MCF 10A (cell line): ENCODE results near the gene STAG2. TPM values are rescaled to one million over a fixed set of nuclear protein-coding genes. Genes with fewer than 3 reads are reported as not detected.
"Not testable (repeated sequence)": the region's sequence is repeated elsewhere in the genome, so short reads cannot be mapped to it uniquely, and the experiment has no call there.

Source experiments
- BruUV-seq: library from RNA; stranded (reverse); fragments of 400-500 nt; replicated peaks from 2 replicates; lab custom pipeline; 2021; lab: Mats Ljungman, UMichigan
- CTCF ChIA-PET: fragments of 300-600 bp; sonication (Branson Sonifier 250); formaldehyde crosslinking; extraction: SDS; loops from one replicate; lab custom pipeline; 2021; ENCODE audit warnings: antibody characterized with exemption, inconsistent platforms; lab: Yijun Ruan, JAX
- POLR2A ChIA-PET: fragments of 300-600, 350-650 bp; sonication (Branson Sonifier 250); formaldehyde crosslinking; extraction: SDS; loops from one replicate; lab custom pipeline; 2020; ENCODE audit warnings: antibody characterized with exemption, inconsistent platforms; lab: Yijun Ruan, JAX
- DNase-seq: peaks from one replicate; pipeline ENCODE4 v3.0.0-alpha.2; 2018; ENCODE audit not compliant: unreplicated experiment
- H3K27ac Mint-ChIP-seq: one replicate; pipeline ENCODE4 v1.8.0; 2022; ENCODE audit warnings: mild to moderate bottlenecking, low read depth, mixed read lengths; ENCODE audit not compliant: unreplicated experiment
- H3K27me3 Mint-ChIP-seq: one replicate; pipeline ENCODE4 v1.8.0; 2022; ENCODE audit warnings: mixed read lengths; ENCODE audit not compliant: insufficient read depth, unreplicated experiment
- H3K36me3 Mint-ChIP-seq: one replicate; pipeline ENCODE4 v1.8.0; 2022; ENCODE audit warnings: mild to moderate bottlenecking, moderate library complexity, mixed read lengths; ENCODE audit not compliant: insufficient read depth, unreplicated experiment
- H3K4me1 Mint-ChIP-seq: one replicate; pipeline ENCODE4 v1.8.0; 2022; ENCODE audit warnings: mixed read lengths; ENCODE audit not compliant: insufficient read depth, unreplicated experiment
- H3K4me3 Mint-ChIP-seq: one replicate; pipeline ENCODE4 v1.8.0; 2022; ENCODE audit warnings: mild to moderate bottlenecking, moderate library complexity, mixed read lengths; ENCODE audit not compliant: unreplicated experiment
- H3K9me3 Mint-ChIP-seq: one replicate; pipeline ENCODE4 v1.8.0; 2022; ENCODE audit warnings: mixed read lengths; ENCODE audit not compliant: unreplicated experiment
- CTCF ChIP-seq: fragments of 200-600 bp; IDR thresholded peaks from one replicate; pipeline ENCODE4 v1.8.0; 2022; ENCODE audit warnings: antibody characterized with exemption, mild to moderate bottlenecking; ENCODE audit not compliant: unreplicated experiment
- intact Hi-C: fragments of 100-400 bp; cut with micrococcal nuclease; formaldehyde crosslinking; loops from 2 replicates; pipeline ENCODE4 v1.14.1; 2022
- total RNA-seq: library from RNA; stranded (reverse); gene quantifications from 2 replicates; pipeline ENCODE4 v1.2.3, GENCODE V29; 2022

Gene STAG2
- total RNA-seq, 1 experiment from 2014 or later, result 80.7 TPM

GRCh38 chrX:124113621-124114600 lies 152.4 kb downstream of the STAG2 start:
- H3K9me3 Mint-ChIP-seq, result no peaks in the 10 kb centered on the region
- ChIA-PET POLR2A (no interaction called here), CTCF (no interaction called here)
- H3K4me3 Mint-ChIP-seq, result no peak overlapping the region
- H3K36me3 Mint-ChIP-seq, result no peaks in the 10 kb centered on the region
- no peak for TF ChIP-seq CTCF
- H3K27me3 Mint-ChIP-seq, result no peaks in the 10 kb centered on the region
- DNase-seq, result no peak
- no peak overlapping the region for H3K27ac Mint-ChIP-seq
- intact Hi-C loops, result no loop called here
- BruUV-seq, result no TSS peak
- no peaks in the 10 kb centered on the region for H3K4me1 Mint-ChIP-seq

- no peaks in the 10 kb centered on the region for H3K27me3 Mint-ChIP-seq
- no TSS peak for BruUV-seq
- no peak overlapping the region for H3K27ac Mint-ChIP-seq
- H3K4me3 Mint-ChIP-seq, result no peak overlapping the region
- H3K36me3 Mint-ChIP-seq, result no peaks in the 10 kb centered on the region
- DNase-seq, result no peak
- no peaks in the 10 kb centered on the region for H3K4me1 Mint-ChIP-seq
- ChIA-PET CTCF (interaction anchor here (0.9 kb wide), 1 partner anchor 13 kb away, joined by 3 read pairs; no protein-coding TSS in a partner anchor), POLR2A (interaction anchor here (0.6 kb wide), 1 partner anchor 182 kb away, joined by 3 read pairs; no protein-coding TSS in a partner anchor)
- intact Hi-C loops, result no loop called here
- no peaks in the 10 kb centered on the region for H3K9me3 Mint-ChIP-seq
- TF ChIP-seq CTCF, result no peak
Observed at GRCh38 chrX:124117325-124117724, 155.8 kb downstream of the STAG2 start.

GRCh38 chrX:124125471-124125870 lies 164.0 kb downstream of the STAG2 start:
- intact Hi-C loops, result no loop called here
- Mint-ChIP-seq H3K9me3 (peaks cover 6% of the 10 kb centered on the region), H3K27ac (no peak overlapping the region), H3K27me3 (no peaks in the 10 kb centered on the region), H3K4me1 (no peaks in the 10 kb centered on the region), H3K4me3 (no peak overlapping the region), H3K36me3 (no peaks in the 10 kb centered on the region)
- TF ChIP-seq CTCF, result no peak
- ChIA-PET CTCF (interaction anchor here (0.7 kb wide), 1 partner anchor 290 kb away, joined by 3 read pairs; no protein-coding TSS in a partner anchor), POLR2A (no interaction called here)
- BruUV-seq, result no TSS peak
- no peak for DNase-seq

- BruUV-seq, result no TSS peak
- CTCF ChIA-PET, result no interaction called here
Observed at GRCh38 chrX:124127496-124127895, 166.0 kb downstream of the STAG2 start.

GRCh38 chrX:124132437-124132836 lies 170.9 kb downstream of the STAG2 start:
- DNase-seq, H3K36me3 Mint-ChIP-seq, POLR2A ChIA-PET, H3K9me3 Mint-ChIP-seq, H3K4me3 Mint-ChIP-seq, H3K4me1 Mint-ChIP-seq, BruUV-seq, H3K27me3 Mint-ChIP-seq, intact Hi-C loops, H3K27ac Mint-ChIP-seq: not testable (repeated sequence)
- CTCF ChIA-PET, result interaction anchor here (0.6 kb wide), 1 partner anchor 1486 kb away, joined by 3 read pairs; no protein-coding TSS in a partner anchor

More at GRCh38 chrX:124127496-124127895, 166.0 kb downstream of the STAG2 start:
- H3K9me3 Mint-ChIP-seq, result peaks cover 6% of the 10 kb centered on the region
- no peak overlapping the region for H3K27ac Mint-ChIP-seq
- intact Hi-C loops, result no loop called here
- no peaks in the 10 kb centered on the region for H3K36me3 Mint-ChIP-seq
- H3K4me3 Mint-ChIP-seq, result no peak overlapping the region
- H3K27me3 Mint-ChIP-seq, result no peaks in the 10 kb centered on the region
- H3K4me1 Mint-ChIP-seq, result no peaks in the 10 kb centered on the region
- TF ChIP-seq CTCF, result no peak
- POLR2A ChIA-PET, result no interaction called here
- DNase-seq, result no peak
